Measurements from ENCODE around the gene BBLN.
"Not testable (repeated sequence)": the region's sequence is repeated elsewhere in the genome, so short reads cannot be mapped to it uniquely, and the experiment has no call there.

Gene BBLN, protein sequence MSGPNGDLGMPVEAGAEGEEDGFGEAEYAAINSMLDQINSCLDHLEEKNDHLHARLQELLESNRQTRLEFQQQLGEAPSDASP

DNA sequence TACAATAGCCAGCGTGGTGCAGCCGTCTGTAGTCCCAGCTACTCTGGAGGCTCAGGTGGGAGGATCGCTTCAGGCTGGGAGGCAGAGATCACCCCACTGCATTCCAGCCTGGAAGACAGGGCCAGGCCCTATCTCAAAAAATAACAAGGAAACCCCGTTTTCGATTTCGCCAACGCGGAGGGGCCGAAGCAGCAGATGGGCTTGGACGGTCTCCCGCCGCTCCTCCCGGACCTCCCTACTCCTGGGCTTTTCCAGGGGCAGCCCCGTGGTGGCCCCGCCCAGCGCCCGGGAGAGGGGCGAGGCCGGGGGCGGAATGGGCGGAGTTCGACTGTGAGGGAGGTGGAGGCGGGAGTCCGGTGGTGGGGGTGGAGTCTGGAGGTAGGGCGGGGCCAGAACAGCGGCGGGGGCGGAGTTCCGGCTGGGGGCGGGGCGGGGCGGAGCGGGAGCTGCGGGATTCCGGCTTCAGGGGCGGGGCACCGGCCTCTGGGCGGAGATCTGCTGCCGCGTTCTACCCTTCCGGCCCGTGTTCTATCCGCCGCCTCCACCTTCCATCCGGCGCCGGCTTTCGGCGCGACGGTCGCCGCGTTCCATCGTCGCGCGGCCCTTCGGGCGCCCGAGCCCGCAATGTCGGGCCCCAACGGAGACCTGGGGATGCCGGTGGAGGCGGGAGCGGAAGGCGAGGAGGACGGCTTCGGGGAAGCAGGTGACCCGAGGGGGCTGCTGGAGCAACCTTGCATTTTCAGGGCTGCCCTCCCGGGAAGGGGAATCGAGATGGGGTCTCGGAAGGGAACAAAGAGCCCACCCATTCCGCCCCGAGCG lies at the start of gene BBLN:
Gene BBLN (plus strand): TSS at position 482 of the 819 bp plus-strand sequence. CDS start 143 bp downstream, at position 625.
- DNase-seq: peak; percentile 82

DNA sequence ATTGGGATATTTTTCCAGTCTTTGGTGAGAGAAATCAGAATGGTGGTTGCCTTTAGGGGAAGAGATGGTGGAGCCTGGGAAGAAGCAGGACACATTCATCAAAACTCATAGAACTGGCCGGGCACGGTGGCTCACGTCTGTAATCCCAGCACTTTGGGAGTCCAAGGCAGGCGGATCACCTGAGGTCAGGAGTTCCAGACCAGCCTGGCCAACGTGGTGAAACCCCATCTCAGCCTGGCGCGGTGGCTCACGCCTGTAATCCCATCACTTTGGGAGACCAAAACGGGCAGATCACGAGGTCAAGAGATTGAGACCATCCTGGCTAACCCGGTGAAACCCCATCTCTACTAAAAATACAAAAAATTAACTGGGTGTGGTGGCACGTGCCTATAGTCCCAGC lies 48.3 kb upstream of the BBLN start:
- not testable (repeated sequence) for DNase-seq

DNA sequence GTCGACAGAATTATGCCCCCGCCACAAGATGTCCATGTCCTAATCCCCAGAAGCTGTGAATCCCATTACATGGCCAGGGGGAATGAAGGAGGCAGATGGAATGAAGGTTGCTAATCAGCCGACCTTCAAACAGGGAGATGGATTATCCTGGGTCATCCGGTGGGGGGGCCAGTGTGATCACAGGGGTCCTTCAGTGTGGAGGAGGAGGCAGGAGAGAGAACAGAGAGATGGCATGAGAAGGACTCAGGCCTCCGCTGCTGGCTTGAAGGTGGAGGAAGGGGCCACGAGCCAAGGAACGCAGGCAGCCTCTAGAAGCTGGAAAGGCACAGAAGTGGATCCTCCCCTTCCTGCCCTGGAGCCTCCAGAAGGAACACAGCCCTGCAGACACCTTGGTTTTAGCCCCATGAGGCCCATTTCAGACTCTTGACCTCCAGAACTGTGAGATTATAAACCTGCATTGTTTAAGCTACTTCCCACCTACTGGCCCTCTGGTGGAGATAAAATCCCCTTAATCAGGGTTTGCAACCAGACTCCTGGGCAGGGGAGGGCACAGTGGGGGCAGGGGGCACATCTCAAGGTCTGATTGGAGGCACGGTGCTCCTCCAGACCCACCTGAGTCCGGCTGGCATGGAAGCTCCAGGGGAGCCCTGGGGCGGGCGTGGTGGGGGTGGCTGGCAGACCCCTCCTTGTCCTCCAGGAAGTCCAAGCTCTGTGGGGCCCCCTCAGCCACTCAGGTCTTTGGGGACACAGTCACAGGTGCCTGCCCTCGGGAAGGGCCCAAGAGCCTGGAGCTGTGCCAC lies 46.3 kb upstream of the BBLN start:
- no peak for DNase-seq

DNA sequence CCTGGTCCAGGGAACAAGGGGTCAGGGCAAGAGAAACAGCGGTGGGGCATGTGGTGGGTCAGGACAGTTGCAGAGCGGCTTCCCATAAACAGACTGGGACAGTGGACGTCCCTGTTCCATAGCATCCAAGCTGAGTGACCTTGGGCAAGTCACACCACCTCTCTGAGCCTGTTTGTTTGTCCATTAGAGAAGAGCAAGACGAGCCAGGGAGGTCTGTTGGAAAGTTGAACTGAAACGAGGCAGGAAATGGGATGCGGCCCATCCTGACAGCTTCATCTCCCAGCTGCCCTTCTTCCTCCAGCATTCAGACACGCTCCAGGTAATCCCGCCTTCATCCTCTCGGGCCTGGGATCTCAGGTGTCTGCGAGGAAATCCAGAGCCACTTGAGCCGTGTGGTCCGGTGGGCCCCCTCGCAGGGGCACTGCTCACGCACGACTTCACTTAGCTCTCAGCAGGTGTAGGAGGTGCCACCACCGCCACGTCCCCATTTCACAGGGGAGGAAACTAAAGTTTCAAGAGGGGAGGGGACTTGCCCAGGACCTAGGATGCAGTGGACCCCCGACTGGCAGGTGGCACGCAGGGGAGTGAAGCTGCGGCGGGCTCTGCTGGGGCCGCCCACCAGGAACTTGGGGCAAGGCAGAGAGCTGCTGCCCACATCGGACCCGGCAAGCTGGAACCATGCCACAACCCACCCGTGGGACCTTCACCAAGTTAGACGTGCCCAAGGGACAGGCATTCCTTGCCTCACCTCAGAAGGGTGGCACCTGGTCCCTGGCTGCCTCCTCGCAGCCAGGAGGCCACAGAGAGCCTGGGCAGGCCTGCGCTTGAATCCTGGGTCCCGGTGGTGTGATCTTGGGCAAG lies 45.5 kb upstream of the BBLN start:
- DNase-seq: no peak

DNA sequence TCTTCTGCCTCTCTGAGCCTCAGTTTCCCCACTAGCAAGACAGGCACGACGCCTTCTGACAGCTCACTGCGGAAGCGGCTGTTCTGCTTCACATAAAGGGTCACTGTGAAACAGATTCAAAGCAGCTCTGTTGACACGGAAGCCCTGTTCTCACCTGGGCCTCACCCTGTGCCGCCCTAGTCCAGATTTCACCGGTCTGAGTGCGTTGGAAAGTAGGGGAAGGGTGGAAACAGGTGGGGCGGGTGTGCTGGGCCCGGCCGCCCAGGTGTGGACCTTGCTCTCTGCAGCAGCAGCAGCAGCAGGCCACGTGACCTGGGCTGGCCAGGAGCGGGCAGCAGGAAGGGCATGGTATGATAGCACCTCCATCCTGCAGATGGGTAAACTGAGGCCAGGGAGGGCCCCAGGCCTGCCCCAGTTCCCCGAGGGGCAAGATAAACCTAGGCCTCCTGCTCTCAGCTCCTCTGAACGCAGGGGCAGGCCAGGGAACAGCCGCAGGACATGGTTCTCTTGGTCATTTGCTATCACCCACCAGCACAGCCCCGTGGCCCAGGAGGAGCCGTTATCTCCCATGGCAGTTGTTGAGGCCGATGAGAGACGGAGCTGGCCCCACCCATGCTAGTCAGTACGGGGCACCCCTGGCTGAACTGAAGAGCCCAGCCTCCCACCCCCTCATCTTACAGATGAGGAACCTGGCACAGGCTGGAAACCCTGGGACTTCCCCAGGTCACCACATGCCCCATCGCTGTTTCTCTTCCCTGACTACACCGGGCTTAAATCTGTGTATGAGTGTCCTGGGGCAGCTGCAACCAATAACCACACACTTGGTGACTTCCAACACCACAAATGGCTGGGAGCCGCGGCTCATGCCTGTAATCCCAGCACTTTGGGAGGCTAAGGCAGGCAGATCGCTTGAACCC lies 44.6 kb upstream of the BBLN start:
- no peak for DNase-seq

DNA sequence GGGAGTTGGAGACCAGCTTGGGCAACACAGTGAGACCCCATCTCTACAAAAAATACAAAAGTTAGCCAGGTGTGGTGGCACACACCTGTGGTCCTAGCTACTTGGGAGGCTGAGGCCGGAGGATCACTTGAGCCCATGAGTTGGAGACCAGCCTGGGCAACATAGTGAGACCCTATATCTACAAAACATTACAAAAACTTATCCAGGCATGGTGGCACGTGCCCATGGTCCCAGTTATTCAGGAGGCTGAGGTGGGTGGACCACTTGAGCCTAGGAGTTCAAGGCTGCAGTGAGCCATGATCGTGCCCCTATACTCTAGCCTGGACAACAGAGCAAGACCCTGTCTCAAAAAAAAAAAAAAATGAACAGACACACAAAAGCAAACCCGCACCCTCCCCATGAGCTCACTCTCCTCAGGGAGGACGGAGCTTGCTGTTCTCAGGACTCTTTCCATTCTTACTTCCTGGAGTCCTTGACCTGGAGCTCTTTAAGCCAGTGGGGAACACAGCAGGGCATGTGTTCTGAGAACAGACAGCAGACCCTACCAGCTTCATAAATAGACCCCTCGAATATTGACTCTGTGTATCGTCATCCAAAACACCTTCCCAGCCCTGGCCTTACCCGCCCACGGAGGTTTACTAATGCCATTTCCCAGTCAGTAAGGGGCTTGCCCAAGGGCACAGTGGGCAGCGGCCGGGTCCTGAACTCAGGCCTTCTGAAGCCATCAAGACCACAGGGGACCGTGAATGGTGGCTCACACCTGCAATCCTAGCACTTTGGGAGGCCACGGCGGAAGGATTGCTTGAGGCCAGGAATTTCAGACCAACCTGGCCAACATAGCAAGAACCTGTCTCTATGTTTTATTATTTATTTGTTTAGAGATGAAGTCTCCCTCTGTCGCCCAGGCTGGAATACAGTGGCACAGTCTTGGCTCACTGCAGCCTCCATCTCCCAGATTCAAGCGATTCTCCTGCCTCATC lies 43.7 kb upstream of the BBLN start:
- DNase-seq: no peak

DNA sequence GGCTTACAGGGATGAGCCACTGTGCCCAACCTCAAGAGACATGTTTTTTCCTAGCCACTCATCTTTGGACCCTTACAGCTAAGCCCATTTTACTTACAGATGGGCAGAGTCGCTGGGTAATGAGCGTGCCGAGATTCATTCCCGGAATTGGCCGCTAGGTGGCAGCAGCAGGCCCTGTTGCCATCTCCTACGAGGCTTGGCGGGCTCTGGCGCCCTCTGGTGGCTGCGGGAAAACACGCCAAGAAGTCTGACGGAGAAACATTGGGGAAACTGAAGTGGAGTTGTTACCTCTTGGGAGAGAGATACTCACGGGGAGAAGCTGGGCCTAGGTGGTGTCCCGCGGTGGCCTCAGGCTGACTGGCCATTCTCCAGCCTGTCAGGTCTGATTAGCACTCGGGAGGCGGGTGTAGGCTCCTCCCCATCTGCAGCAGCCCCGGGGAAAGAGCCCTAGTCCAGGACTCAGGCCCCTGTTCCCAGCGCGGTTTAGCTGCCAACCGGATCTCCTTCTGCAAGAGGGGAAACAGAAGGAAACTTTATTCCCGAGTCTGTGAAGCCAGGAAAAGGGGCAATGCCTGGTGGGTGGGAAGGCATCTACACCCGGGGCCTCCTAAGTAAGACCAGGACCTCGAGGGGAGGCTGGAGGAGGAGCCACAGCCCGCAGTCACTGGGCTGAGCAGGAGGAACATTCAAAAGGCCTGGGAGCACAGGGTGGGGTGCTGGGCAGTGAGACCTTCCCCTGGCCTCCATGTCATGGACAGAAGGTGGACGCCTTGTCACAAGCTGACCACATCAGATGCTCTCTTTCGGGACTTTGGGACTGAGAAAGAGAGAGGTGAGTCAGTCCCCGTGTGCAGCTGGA lies 42.2 kb upstream of the BBLN start:
- peak; percentile 77 for DNase-seq

DNA sequence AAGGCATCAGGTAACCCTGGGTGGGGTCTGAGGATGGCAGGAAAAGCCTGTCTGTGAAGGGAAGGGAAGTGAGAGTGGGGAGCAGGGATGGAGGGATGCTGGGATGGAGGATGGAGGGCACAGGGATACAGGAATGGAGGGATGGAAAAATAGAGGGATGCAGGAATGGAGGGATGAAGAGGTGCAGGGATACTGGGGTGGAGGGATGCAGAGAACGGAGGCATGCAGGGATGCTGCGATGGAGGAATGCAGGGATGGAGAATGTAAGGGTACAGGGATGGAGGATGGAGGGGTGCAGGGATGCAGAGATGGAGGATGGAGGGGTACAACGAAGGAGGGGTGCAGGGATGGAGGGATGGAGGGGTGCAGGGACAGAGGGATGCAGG lies 41.6 kb upstream of the BBLN start:
- no peak for DNase-seq

DNA sequence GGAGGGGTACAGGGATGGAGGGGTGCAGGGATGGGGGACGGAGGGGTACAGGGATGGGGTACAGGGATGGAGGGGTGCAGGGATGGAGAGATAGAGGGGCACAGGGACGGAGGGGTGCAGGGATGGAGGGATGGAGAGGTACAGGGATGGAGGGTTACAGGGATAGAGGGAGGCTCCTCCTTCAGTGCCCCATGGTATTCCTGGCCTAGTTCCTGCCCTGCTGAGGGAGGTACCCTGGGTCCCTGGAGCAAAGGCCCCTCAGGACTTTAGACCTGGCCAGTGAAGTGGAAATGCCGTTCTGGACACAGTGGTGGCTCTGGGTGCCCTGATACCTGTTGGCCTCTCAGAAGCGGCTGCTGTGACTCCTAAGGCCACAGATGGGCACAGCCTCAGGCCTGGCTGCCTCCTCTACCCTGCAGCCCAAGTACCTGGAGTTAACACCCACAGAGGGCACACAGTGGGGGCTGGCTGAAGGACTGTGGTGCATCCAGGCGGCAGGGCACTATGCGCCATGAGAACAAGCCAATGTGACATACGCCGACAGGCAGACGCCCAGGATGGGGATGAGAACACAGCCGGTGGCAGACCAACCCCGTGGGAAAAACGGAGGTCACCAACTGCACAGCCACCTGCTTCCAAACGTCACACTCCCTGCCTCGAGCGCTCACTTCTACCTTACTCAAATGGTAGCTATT lies 40.9 kb upstream of the BBLN start:
- no peak for DNase-seq

DNA sequence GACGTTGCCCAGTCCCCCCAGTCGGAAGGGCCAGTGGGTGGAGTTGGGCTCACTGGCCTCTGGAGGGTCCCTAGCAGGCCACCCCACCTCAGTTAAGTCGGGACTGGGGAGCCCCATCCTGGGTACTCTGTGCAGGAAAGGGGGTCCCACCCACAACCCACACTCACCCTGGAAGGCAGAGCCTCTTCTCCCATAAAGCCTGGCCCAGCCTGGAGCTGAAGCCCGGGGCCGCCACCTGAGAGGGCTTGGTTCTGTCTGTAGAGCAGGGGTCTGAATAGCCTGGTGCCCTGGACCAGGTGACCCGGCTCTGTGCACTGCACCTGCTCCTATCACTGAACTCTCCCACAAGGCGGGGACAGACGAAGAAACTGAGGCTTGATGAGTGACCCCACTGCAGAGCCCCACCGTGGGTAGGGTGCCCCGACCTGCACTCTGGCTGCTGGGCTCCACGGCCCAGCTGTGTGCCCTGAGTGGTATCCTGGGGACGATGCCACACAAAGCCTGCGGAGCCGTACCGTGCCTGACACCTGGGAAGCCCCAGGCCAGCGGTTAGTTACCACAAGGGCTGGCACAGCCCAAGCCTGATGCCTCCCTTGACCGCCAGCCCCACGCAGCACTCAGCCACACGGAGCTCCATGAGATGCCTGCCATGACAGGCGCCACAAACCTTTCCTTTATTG lies 39.9 kb upstream of the BBLN start:
- no peak for DNase-seq

DNA sequence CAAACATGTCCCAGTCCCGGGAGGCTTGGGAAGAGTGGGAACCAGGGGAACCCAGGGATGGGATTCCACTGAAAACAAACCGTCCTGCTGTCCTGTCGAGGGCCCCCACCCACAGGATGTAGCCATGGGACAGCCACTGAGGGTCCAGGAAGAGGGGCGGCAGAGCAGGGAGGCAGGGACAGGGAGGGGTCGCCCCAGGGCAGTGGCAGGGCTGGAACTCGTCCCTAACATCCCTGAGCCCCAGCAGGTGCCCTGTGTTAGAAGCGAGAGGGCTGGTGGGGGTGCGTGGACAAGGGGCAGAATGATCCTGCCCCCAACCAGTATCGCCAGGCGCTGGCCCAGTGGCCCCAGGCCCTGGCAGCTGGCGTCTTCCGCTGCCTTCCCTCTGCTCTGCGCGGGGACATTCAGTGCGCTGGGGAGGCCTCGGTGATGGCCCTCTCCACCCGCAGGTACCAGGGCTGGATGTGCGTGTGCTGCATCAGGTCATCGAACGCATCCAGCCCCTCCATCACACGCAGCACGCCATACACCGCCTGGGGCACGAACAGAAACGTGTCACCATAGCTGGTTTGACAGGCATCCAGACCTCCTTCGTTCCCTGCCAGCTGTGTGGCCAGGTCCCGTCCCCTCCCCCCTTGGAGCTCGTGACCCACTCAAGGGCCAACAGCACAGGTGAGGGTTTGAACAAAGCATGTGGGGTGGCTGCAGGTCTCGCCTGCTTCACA lies 39.2 kb upstream of the BBLN start:
- no peak for DNase-seq

DNA sequence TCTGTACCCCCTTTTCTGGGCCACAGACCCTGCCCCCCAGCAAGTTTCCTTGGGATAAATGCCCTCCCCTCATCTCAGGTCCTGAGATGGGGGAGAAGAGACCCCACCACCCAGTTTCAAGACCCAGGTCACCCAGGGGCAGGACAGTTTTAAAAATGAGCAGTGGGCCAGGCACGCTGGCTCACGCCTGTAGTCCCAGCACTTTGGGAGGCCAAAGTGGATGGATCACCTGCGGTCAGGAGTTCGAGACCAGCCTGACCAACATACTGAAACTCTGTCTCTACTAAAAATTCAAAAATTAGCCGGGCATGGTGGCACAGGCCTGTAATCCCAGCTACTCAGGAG lies 38.6 kb upstream of the BBLN start:
- DNase-seq: no peak

DNA sequence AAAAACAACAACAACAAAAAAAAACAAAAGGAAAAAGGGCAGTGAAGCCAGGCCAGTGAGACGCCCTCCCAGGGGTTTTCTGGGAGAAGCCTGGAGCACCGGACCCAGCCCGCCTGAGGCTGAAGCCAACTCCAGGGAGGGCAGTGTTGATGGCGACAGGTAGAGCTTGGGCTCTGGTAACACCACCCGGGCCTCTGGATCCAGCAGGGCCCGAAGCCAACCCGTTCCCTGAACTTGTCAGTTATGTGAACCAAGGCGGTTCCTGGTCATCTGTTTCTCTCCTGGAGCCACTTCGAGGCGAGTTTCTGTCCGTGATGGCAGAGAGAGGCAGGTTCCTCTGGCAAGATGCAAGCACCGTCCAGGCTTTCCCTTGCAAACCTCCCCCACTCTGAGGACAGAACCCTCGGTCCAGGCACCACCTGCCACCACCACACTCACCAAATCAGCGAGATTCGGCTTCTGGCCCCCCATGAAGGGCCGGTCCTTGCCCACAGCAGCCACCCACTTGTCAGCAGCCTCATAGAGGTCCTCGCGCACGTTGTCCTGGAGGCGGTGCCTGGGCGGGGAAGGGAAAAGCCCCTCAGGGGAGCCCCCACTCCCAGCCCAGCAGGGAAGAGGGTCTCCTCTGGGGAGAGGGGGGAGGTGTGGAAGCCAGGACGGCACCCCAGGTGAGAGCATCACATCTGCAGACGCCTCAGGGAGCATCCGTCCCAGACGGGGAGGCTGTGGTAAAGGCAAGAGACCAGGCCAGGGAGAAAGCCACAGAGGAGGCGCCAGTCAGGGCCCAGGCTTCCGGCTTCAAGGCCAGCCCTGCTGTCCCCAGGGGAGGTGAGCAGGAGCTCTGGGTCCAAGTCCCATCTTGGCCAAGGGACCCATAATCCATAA lies 37.9 kb upstream of the BBLN start:
- no peak for DNase-seq

DNA sequence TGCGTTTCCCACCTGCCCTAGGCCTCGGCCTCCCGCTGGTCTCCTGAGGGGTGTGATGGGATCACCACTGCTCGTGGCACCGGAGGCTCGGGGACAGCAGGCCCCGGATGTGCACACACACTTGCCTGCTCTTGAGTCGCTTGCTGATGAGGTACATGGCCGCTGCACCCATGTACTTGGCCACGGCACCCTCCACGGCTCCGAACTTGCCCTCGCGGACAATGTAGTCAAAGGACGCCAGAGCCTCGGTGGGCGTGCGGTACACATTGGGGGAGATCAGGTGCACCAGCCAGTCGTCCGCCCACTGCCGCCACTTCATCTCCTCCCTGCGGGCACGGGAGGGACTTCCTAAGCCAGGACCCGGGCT lies 37.3 kb upstream of the BBLN start:
- no peak for DNase-seq

DNA sequence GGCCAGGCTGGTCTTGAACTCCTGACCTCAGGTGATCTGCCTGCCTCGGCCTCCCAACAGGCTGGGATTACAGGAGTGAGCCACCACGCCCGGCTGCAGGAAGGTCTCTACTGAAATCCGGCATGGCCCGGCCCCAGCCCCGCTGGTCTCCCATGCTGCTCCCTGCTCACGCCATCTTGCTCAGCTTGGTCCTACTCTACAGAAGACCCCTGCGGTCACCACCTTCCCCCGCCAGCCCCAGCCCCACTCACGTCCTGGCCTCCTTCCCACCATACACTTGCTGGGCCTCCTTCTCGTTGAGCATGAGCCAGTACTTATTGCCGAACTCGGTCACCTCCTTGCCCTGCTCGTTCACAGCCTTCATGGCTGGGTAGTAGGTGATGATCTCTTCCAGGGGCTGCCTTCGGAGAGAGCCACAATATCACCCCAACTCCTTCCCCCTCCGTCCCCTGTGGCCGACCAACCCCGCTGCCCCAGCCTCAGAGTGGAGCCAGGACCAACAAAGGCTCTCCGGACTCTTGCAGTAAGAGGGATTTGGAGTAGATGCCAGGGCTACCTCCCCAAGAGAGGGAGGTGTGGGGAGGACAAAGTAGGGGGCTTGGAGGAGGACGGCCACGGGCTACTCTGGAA lies 36.5 kb upstream of the BBLN start:
- DNase-seq: no peak

DNA sequence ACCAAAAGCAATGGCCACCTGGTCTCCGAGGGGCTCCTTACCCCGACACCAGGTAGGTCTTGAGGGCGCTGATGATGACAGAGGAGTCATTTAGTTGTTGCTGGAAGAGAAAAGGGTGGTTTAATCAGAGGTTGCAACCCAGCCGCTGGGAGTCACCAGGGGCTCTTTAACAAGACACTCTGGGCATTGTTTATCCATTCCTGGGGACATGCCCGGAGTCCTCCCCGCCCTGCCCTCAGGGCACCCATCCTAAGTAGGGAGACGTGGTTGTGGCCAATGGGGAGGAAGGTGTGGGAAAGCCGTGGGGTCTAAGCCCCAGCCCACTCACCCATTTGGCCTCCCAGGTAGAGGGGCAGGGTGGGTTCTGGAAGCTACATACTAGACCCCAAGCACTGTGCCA lies 35.6 kb upstream of the BBLN start:
- DNase-seq: no peak
